Astrocyte of the spinal cord (primary cell): ENCODE data around the gene ANAPC10.
"Not testable (repeated sequence)": the region's sequence is repeated elsewhere in the genome, so short reads cannot be mapped to it uniquely, and the experiment has no call there.

Experiments
- DNase-seq: peaks from one replicate; pipeline ENCODE4 v3.0.0; 2011; ENCODE audit warnings: low read depth, low spot score
- H3K4me3 ChIP-seq: 2 replicates; pipeline ENCODE4 v1.5.1; 2011; ENCODE audit warnings: low read depth, mild to moderate bottlenecking, low read length, moderate library complexity
- in situ Hi-C: cut with HindIII; loops from 2 replicates; pipeline ENCODE4 v1.10.0; 2017; ENCODE audit warnings: low sequenced_read_pairs
- TF ChIP-seq, protein P1 (sequence below): IDR thresholded peaks from 2 replicates; pipeline ENCODE4 v1.5.1; 2012; ENCODE audit warnings: low read depth, mild to moderate bottlenecking, low read length, inconsistent platforms

ANAPC10 gene

DNA sequence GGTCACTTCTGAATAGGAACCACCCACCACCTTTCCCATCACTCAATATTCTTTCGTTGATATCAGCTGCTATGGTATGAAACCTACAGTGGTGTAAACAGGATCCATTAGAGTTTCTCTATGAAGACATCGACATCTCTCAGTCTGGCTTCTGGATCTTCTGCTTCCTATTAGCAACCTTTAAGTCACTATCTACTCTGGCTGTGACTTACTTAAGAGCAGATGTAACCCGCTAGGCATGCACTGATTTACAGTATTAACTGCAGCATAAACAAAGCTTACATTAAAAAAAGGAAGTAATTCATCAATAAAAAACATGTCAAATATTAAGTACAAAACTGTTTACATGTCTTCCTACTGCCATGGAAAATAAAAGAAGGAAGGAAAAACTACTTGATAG, 96.4 kb downstream of the ANAPC10 start:
- in situ Hi-C loops: no loop called here
- TF ChIP-seq, protein P1, sequence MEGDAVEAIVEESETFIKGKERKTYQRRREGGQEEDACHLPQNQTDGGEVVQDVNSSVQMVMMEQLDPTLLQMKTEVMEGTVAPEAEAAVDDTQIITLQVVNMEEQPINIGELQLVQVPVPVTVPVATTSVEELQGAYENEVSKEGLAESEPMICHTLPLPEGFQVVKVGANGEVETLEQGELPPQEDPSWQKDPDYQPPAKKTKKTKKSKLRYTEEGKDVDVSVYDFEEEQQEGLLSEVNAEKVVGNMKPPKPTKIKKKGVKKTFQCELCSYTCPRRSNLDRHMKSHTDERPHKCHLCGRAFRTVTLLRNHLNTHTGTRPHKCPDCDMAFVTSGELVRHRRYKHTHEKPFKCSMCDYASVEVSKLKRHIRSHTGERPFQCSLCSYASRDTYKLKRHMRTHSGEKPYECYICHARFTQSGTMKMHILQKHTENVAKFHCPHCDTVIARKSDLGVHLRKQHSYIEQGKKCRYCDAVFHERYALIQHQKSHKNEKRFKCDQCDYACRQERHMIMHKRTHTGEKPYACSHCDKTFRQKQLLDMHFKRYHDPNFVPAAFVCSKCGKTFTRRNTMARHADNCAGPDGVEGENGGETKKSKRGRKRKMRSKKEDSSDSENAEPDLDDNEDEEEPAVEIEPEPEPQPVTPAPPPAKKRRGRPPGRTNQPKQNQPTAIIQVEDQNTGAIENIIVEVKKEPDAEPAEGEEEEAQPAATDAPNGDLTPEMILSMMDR: no peak
- no peak overlapping the region for H3K4me3 ChIP-seq
- no peak for DNase-seq

DNA sequence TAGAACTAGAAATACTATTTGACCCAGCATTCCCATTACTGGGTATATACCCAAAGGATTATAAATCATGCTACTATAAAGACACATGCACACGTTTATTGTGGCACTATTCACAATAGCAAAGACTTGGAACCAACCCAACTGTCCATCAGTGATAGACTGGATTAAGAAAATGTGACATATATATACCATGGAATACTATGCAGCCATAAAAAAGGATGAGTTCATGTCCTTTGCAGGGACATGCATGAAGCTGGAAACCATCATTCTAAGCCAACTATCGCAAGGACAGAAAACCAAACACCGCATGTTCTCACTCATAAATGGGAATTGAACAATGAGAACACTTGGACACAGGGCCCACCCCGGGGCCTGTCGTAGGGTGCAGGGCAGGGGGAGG, 97.3 kb downstream of the ANAPC10 start:
- DNase-seq, in situ Hi-C loops, H3K4me3 ChIP-seq: not testable (repeated sequence)

DNA sequence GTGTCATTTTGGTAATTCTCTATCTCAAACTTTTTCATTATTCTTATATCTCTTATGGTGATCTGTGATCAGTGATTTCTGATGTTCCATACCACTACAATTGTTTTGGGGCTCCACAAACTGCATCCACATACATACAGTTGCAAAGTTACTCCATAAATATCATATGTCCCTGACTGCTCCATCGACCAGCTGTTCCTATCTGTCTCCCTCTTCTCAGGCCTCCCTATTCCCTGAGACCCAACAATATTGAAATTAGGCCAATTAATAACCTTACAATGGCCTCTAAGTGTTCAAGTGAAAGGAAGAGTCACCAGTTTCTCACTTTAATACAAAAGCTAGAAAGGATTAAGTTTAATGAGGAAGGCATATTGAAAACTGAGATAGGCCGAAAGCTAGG, 108.7 kb downstream of the ANAPC10 start:
- TF ChIP-seq, protein P1: no peak
- in situ Hi-C loops: no loop called here
- DNase-seq: no peak
- no peak overlapping the region for H3K4me3 ChIP-seq

DNA sequence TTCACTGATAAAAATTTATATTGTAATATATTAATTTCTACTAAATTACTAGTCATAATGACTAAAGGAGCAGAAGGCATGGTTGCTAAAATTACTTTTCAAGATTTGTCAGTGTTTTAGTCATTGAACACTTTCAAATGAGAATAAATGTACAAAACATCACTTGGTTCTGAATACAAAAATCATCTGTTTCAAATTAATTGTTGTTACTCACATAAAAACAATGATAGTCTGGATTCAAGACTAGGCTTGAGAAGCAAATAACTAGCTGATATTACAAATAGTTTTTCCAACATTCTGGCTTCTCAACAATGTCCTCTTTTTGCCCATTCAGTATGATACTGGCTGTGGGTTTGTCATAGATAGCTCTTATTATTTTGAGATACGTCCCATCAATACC, 112.5 kb downstream of the ANAPC10 start:
- TF ChIP-seq, protein P1: no peak
- no peak for DNase-seq
- no peak overlapping the region for H3K4me3 ChIP-seq
- in situ Hi-C loops: no loop called here

DNA sequence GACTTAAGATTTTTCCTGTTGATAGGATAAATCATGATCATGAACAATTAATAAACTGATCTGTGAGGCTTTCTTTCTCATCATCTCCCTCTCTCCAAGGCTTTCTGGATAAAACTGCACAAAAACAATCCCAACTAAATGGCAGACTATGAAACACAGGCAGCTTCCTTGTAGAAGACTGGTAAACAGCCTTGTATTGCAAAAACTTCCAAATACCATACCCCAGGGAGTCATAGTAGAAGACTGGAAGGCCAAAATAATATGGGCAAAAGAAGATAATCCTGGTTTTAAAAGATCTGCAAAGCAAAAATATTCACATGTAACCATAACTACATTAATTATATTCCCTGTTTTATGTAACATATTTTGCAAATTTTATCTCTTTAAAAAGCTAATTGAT, 113.0 kb downstream of the ANAPC10 start:
- DNase-seq: no peak
- in situ Hi-C loops: no loop called here
- TF ChIP-seq, protein P1: no peak

DNA sequence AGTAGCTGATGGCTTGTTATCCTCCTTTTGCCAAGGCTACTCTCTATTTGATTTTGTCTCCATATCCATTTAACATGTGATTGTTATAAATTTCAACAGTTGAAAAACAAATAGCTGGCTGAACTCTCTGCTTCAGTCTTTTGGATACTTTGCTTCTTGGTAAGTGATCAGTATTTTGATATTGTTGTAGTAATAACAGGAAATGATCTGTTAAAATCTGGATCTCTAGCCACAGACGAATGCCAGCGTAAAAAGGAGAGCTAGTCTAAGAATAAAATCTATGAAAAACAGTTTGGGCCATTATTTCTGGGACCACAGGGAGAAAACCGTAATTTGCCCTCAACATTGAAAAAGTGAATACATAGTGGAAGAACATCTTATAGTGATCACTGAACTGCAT, 113.8 kb downstream of the ANAPC10 start:
- TF ChIP-seq, protein P1: no peak
- H3K4me3 ChIP-seq: no peak overlapping the region
- DNase-seq: no peak
- in situ Hi-C loops: no loop called here

More for the DNA sequence above, 113.0 kb downstream of the ANAPC10 start:
- H3K4me3 ChIP-seq: no peak overlapping the region

DNA sequence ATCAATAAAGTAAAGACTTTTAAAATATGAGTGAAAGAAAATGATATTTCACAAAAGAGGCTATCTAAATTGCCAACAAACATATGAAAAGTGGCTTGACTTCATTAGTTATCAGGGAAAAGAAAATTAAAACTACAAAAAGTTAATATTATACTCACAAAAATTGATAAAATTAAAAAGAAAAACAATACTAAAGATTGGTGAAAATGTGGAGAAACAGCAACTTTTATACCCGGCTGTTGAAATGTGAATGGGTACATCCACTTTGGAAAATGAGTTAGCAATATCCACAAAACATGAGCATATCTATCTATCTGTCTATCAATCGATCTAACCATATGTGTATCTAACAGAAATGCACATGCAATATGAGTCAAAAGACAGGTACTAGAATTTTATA, 122.3 kb downstream of the ANAPC10 start:
- TF ChIP-seq, protein P1: no peak
- in situ Hi-C loops: no loop called here
- H3K4me3 ChIP-seq: no peak overlapping the region
- no peak for DNase-seq
